Kasumi-1 (cell line): ENCODE data around the gene TNFRSF6B.
"Not testable (repeated sequence)": the region's sequence is repeated elsewhere in the genome, so short reads cannot be mapped to it uniquely, and the experiment has no call there.

Experiments used
- DNase-seq, 2 experiments: peaks; one replicate each; lab custom pipeline; 2025; lab: John Stamatoyannopoulos, UW

Gene TNFRSF6B, protein sequence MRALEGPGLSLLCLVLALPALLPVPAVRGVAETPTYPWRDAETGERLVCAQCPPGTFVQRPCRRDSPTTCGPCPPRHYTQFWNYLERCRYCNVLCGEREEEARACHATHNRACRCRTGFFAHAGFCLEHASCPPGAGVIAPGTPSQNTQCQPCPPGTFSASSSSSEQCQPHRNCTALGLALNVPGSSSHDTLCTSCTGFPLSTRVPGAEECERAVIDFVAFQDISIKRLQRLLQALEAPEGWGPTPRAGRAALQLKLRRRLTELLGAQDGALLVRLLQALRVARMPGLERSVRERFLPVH

DNA sequence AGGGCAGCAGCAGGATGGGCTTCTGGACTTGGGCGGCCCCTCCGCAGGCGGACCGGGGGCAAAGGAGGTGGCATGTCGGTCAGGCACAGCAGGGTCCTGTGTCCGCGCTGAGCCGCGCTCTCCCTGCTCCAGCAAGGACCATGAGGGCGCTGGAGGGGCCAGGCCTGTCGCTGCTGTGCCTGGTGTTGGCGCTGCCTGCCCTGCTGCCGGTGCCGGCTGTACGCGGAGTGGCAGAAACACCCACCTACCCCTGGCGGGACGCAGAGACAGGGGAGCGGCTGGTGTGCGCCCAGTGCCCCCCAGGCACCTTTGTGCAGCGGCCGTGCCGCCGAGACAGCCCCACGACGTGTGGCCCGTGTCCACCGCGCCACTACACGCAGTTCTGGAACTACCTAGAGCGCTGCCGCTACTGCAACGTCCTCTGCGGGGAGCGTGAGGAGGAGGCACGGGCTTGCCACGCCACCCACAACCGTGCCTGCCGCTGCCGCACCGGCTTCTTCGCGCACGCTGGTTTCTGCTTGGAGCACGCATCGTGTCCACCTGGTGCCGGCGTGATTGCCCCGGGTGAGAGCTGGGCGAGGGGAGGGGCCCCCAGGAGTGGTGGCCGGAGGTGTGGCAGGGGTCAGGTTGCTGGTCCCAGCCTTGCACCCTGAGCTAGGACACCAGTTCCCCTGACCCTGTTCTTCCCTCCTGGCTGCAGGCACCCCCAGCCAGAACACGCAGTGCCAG, at the start of gene TNFRSF6B:
TSS of gene TNFRSF6B (plus strand) at position 25 of the 729 bp plus-strand sequence. CDS start at position 141, 116 bp downstream.
- DNase-seq = no peak

DNA sequence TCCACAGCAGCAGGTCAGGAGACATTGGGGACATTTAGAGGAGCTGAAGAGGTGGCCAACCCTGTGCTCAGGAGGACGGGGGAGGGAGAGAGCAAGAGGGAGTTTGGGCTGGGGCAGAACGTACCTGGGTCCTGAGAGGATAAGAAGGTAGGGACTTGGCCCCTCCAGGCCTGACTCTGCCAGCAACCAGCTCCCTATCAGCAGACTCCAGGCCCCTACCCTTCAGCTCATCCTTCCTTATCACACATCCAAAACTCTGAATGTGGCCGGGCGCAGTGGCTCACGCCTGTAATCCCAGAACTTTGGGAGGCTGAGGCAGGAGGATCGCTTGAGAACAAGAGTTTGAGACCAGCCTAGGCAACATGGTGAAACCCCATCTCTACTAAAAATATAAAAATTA, 48.3 kb upstream of the TNFRSF6B start:
- no peak for DNase-seq

DNA sequence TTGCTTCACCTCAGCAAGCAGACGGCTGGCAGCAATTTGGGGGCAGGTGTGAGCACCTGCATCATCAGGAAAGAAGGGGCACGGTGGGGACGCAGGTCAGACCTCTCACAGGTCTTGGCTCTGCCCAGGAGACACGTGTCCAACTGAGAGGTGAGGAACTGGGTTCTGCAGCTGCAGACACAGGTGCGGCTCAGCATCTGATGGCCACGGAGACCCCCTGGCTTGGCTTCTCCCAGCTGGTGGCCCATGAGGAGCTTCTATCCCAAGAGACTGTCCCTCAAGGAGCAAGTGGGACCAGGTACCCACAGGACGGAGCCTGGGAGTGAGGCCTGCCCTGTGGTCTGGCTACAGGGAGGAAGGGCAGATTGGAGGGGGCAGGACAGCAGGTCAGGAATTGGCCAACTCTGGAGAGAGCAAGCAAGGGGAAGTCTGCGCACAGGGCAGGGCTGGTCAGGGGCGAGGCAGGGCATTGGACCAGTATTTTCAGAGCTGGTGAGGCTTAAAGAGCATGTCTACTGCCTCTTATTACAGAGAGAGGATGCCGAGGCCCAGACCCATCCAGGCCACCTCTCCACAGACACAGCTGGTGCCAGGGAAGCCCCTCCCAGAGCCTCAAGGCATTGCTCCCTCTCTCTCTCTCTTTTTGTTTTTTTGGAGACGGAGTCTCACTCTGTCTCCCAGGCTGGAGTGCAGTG, 47.4 kb upstream of the TNFRSF6B start:
- no peak for DNase-seq

GRCh38 chr20:63650486-63650885, 46.0 kb upstream of the TNFRSF6B start:
- DNase-seq = not testable (repeated sequence)

DNA sequence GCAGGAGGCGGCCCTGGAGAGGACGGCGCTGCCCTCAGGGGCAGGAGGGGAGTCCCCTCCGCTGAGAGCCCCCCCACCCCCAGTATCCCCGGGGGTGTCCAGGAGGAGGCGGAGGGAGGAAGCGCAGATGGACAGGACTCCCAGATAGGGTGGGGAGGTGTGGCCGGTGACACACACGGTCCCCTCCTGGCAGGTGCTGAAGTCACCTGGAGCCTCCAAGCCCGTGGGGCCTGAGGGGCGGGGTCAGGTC, 44.6 kb upstream of the TNFRSF6B start:
- no peak for DNase-seq

DNA sequence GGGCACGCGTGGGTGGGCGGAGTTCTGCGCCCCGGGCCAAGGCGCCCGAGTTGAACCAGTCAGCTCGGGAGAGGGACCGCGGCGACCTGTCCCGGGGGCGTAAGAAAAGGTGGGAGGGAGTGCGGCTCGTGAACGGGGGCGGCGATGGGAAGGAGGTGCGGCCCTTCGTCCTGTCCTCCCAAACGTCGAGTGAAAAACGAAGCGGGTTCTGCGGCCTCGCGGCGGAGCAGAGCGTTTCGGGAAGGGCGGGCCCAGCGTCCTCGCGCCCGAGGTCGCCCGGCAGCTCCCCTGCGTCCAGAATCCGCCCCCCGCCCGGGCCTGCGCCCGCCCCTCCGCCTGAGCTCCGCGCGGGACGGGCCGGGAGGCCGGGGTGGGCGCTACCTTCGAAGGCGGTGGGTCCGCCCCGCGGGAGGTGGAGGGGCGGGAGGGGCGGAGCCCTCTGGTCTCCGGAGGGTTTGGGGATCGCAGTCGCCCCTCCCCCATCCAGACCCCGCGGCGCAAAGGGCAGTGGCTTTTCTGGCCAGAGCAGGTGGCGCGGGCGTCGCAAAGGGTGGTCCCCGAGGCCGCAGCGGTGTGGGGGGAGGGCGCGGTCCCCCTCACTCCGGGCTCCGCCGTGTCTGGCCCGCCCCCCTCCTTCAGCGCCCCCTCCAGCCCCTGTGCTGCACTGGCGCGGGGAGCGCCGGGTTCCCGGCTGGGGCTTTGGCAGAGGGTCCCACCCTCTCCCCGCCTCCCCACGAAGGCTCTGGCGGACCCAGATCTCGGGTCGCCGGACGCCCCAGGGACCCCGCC, 44.1 kb upstream of the TNFRSF6B start:
- peak in 1 of 2 experiments; percentile 8 for DNase-seq

DNA sequence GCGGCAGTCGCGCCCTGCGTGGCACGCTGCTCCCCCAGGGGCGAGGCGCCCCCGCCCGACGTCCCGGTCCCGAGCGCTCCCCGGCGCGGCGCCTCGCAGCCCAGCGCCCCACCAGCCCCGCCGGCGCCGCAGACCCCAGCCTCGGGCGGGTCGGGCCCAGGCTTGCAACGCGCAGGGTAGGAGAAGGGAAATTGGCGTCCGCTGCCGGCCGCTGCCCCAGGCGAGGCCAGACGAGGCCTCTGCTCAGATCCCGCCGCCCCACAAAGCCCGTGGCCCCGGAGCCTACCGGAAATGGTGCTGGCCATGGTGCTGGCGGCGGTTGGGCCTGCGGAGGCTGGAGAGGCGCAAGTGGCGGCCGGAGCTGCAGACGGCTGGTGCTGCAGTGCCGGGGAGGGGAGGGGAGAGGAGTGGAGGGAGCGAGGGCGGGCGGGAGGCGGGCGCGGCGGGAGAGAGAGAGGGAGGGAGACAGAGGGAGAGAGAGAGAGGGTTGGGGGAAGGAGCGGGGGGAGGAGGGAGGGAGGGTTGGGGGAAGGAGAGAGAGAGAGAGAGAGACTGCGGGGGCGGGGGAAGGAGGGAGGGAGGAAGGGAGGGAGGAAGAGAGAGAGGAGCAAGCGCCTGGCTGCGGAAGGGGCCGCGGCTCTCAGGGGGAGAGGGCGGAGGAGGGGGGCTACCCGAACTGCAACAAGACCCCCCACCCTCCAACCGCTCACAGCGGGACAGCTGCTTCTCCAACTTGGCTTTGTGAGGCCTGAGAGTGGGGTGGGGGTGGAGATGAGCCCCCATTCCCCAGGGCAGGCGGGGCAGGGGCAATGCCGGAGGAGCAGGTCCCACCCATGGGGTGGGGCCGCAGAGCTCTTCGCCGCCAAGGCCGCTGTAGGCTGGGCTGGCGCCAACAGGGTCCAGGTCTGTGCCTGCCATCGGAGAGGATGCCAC, 43.1 kb upstream of the TNFRSF6B start, which contains the start of gene STMN3:
TSS of gene STMN3 (minus strand) at position 384 of the 933 bp plus-strand sequence. CDS start at position 305, 79 bp downstream.
- DNase-seq = peak; percentile 73 to 81

- no peak for DNase-seq
Observed at GRCh38 chr20:63653974-63654668, 42.3 kb upstream of the TNFRSF6B start.

DNA sequence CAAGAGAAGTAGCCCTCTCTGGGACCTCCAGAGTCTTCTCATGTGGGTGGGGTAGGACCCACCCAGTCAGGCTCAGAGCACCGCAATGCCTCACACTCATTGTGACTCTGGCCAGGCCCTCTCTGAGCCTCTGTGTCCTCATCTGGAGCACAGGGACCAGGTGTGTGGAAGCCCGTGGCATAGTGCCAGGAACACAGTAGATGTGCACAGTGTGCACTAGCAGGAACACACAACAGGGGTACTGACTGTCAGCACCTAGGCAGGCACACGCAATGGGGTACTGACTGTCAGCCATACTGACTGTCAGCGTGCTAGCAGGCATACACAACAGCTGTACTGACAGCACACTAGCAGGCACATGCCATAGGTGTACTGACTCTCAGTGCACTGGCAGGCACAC, 41.2 kb upstream of the TNFRSF6B start:
- no peak for DNase-seq

DNA sequence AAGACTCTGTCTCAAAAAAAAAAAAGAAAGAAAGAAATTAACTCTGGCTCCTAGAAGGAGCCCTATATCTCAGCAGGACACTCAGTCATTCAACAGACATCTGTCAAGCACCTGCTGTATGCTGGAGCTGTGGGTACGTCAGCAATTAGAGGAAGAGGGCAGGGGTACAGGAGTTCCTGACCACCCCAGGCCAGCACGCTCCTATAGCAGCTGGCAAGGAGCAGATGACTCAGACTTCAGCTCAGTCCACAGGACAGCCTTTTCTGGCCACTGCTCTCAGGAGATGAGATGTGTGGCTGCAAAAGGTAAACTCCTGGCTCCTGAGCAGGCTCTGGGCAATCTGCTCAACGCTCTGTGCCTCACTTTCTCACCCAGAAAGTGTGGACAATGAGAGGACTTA, 40.0 kb upstream of the TNFRSF6B start:
- no peak for DNase-seq

DNA sequence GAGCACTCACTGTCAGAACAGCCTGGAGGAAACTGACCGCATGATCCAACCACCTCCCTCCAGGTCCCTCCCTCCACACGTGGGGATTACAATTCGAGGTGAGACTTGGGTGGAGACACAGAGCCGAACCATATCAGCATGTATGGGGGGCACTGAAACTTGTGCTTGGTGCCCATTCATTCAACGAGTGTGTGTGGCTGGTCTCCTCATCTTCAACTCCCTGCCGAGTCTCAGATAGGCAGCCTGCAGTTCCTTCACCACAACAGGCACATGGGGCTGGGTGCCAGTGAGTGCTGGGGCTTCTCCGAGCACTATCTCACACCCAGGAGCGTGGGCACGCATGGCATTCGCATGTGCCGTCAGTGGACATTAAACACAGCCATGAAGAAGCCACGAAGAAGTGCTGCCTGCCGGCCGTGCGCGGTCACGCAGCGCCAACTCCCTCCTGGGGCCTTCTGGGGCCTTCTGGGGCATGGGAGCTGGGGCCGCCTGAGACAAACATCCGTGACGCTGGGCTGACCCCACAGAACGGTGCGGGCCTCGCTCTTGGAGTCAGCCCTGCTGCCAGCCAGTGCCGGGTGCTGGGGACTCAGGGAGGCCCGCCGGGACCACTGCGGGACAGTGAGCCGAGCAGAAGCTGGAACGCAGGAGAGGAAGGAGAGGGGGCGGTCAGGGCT, 39.1 kb upstream of the TNFRSF6B start:
- no peak for DNase-seq

GRCh38 chr20:63657937-63658748, 38.3 kb upstream of the TNFRSF6B start, which contains the start of gene RTEL1:
RTEL1 (plus strand) TSS chr20:63658312; CDS start chr20:63659403, 1,091 bp downstream.
- DNase-seq = peak; percentile 79 to 82

GRCh38 chr20:63658749-63659187, 37.7 kb upstream of the TNFRSF6B start:
- DNase-seq = peak; percentile 30 to 35

DNA sequence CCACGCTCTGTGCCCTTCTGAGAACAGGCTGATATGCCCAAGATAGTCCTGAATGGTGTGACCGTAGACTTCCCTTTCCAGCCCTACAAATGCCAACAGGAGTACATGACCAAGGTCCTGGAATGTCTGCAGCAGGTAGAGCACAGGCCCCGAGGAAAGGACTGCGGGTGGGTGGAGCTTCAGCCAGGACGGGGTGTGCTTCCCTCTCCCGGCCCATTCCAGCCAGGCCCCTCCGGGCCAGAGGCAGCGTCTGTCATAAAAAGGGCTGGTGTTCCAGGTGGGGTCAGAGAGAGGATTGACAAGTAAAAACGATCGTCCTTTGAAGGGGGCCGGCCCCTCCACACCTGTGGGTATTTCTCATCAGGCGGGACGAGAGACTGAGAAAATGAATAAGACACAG, 37.1 kb upstream of the TNFRSF6B start:
- no peak for DNase-seq

DNA sequence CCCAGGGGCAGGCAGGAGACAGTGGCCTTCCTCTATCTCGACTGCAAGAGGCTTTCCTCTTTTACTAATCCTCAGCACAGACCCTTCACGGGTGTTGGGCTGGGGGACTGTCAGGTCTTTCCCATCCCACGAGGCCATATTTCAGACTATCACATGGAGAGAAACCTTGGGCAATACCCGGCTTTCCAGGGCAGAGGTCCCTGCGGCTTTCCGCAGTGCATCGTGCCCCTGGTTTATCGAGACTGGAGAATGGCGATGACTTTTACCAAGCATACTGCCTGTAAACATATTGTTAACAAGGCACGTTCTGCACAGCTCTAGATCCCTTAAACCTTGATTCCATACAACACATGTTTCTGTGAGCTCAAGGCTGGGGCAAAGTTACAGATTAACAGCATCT, 36.3 kb upstream of the TNFRSF6B start:
- not testable (repeated sequence) for DNase-seq

DNA sequence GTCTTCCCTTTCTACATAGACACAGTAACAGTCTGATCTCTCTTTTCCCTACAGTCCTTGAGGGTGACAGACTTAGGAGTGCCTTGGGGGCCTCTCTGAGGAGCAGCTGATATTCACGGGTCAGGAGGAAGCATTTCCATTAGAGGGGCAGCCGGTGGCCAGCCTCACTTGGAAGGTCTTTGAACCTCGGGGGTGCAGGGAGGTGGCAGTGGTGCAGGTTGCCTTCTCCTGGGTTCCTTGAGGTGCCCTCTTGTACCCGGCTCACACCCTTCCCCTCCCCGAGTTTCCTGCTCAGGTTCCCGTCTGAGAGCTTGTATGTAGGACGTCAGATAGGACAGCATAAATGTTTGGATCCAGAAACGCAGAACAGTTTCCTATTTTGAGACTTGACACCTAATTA, 35.8 kb upstream of the TNFRSF6B start:
- DNase-seq = no peak

- no peak for DNase-seq
Observed at GRCh38 chr20:63661108-63661507, 35.3 kb upstream of the TNFRSF6B start.

- no peak for DNase-seq
Observed at GRCh38 chr20:63661959-63662812, 34.3 kb upstream of the TNFRSF6B start.
